ENCODE results near the gene COPS7B.

Gene COPS7B

GRCh38 chr2:231785822-231786176 lies 446 bp upstream of the COPS7B start:
- DNase-seq (ENCODE audit: low read depth, low spot score): no peak

- no peak for DNase-seq (ENCODE audit: low read depth, low spot score)
Observed at GRCh38 chr2:231786917-231787292, 660 bp downstream of the COPS7B start.

- no peak for DNase-seq (ENCODE audit: low read depth, low spot score)
Observed at GRCh38 chr2:231791107-231791506, 4.9 kb downstream of the COPS7B start.

- no peak for DNase-seq (ENCODE audit: low read depth, low spot score)
Observed at GRCh38 chr2:231794383-231794782, 8.1 kb downstream of the COPS7B start.

- DNase-seq (ENCODE audit: low read depth, low spot score): no peak
Observed at GRCh38 chr2:231795525-231796327, 9.5 kb downstream of the COPS7B start.

- DNase-seq (ENCODE audit: low read depth, low spot score): no peak
Observed at GRCh38 chr2:231800493-231801091, 14.3 kb downstream of the COPS7B start.

GRCh38 chr2:231803501-231804138 lies 17.4 kb downstream of the COPS7B start:
- DNase-seq (ENCODE audit: low read depth, low spot score): no peak

- DNase-seq (ENCODE audit: low read depth, low spot score): no peak
Observed at GRCh38 chr2:231807020-231807419, 20.8 kb downstream of the COPS7B start.

GRCh38 chr2:231810905-231811304 lies 24.7 kb downstream of the COPS7B start:
- DNase-seq (ENCODE audit: low read depth, low spot score): no peak

- no peak for DNase-seq (ENCODE audit: low read depth, low spot score)
Observed at GRCh38 chr2:231816327-231817026, 30.2 kb downstream of the COPS7B start.

GRCh38 chr2:231819447-231820042 lies 33.3 kb downstream of the COPS7B start:
- no peak for DNase-seq (ENCODE audit: low read depth, low spot score)

- no peak for DNase-seq (ENCODE audit: low read depth, low spot score)
Observed at GRCh38 chr2:231820786-231821303, 34.6 kb downstream of the COPS7B start.

GRCh38 chr2:231821908-231822307 lies 35.7 kb downstream of the COPS7B start:
- DNase-seq (ENCODE audit: low read depth, low spot score): no peak

- no peak for DNase-seq (ENCODE audit: low read depth, low spot score)
Observed at GRCh38 chr2:231853105-231853504, 66.9 kb downstream of the COPS7B start.

- DNase-seq (ENCODE audit: low read depth, low spot score): no peak
Observed at GRCh38 chr2:231854616-231855125, 68.4 kb downstream of the COPS7B start.

GRCh38 chr2:231856959-231857358 lies 70.7 kb downstream of the COPS7B start:
- no peak for DNase-seq (ENCODE audit: low read depth, low spot score)
